Colonic mucosa (tissue), 4 donors: ENCODE results near the gene VAT1L. TPM values are rescaled to one million over a fixed set of nuclear protein-coding genes. Genes with fewer than 3 reads are reported as not detected.
"Not testable (repeated sequence)": the region's sequence is repeated elsewhere in the genome, so short reads cannot be mapped to it uniquely, and the experiment has no call there.

Experiments
- DNase-seq: peaks from one replicate; pipeline ENCODE4 v3.0.0-alpha.2; 2020
- H3K27ac ChIP-seq: fragments of 200-600 bp; one replicate; pipeline ENCODE4 v1.8.0; 2021
- H3K27me3 ChIP-seq: fragments of 200-600 bp; one replicate; pipeline ENCODE4 v1.8.0; 2021
- H3K36me3 ChIP-seq: fragments of 200-600 bp; one replicate; pipeline ENCODE4 v1.8.0; 2021
- H3K4me1 ChIP-seq: fragments of 200-600 bp; one replicate; pipeline ENCODE4 v1.8.0; 2021; ENCODE audit warnings: mild to moderate bottlenecking
- H3K4me3 ChIP-seq: fragments of 200-600 bp; one replicate; pipeline ENCODE4 v1.8.0; 2021
- H3K9ac ChIP-seq, 2 donors: one replicate each; pipeline ENCODE4 v1.7.0; 2013; ENCODE audit warnings: control low read depth in 2 of 2, low read depth in 2 of 2, low read length in 2 of 2
- H3K9me3 ChIP-seq: fragments of 200-600 bp; one replicate; pipeline ENCODE4 v1.8.0; 2021
- intact Hi-C: fragments of 100-400 bp; cut with DNase I; formaldehyde crosslinking; loops from one replicate; pipeline ENCODE4 v1.14.1; 2022
- total RNA-seq, 2 donors: library from RNA; stranded (reverse); fragmentation: NEBNext Ultra II Directional in 1 of 2; extraction: Animal tissue kit (Norgen Biotek cat#: 25700) in 1 of 2; gene quantifications; one replicate each; pipeline ENCODE4 v1.2.1, GENCODE V29; 2021
- TF ChIP-seq, protein P1 (sequence below): fragments of 200-600 bp; IDR thresholded peaks from one replicate; pipeline ENCODE4 v1.8.0; 2022; ENCODE audit warnings: antibody characterized with exemption, mild to moderate bottlenecking
- donor health status: healthy.
- donor health status: DM: no; HTN: no; CAD: no.
- donor health status: DM: no; HTN: no; CAD: no.

VAT1L gene
- total RNA-seq, 2 donors from 2014 or later, result 1.4 to 3.3 TPM

DNA sequence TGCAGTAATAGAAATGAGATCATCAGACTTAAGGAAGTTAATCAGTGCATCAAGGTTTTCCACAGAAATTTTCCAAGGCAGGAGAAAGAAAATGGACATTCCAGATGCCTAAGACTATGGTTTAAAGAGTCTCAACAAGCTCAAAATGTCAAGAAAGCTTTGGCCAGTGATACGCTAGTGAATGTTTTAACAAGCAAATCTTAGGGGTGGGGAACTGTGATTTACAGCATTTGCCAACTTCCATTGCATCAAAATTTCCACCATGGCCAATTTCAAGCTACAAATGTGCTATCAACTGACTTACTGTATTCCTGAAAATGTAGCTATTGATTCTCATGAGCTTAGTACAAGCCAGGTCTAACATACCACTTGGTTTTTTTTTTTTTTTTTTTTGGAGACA, 151.6 kb downstream of the VAT1L start:
- Histone ChIP-seq H3K4me1 (no peaks in the 10 kb centered on the region), H3K9ac (no peak overlapping the region), H3K9me3 (no peaks in the 10 kb centered on the region), H3K36me3 (no peaks in the 10 kb centered on the region), H3K4me3 (no peak overlapping the region), H3K27ac (no peak overlapping the region), H3K27me3 (no peaks in the 10 kb centered on the region)
- intact Hi-C loops, result no loop called here
- no peak for DNase-seq
- TF ChIP-seq, protein P1, sequence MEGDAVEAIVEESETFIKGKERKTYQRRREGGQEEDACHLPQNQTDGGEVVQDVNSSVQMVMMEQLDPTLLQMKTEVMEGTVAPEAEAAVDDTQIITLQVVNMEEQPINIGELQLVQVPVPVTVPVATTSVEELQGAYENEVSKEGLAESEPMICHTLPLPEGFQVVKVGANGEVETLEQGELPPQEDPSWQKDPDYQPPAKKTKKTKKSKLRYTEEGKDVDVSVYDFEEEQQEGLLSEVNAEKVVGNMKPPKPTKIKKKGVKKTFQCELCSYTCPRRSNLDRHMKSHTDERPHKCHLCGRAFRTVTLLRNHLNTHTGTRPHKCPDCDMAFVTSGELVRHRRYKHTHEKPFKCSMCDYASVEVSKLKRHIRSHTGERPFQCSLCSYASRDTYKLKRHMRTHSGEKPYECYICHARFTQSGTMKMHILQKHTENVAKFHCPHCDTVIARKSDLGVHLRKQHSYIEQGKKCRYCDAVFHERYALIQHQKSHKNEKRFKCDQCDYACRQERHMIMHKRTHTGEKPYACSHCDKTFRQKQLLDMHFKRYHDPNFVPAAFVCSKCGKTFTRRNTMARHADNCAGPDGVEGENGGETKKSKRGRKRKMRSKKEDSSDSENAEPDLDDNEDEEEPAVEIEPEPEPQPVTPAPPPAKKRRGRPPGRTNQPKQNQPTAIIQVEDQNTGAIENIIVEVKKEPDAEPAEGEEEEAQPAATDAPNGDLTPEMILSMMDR, result no peak

GRCh38 chr16:77943801-77944200, 155.4 kb downstream of the VAT1L start:
- H3K9me3 ChIP-seq, result no peaks in the 10 kb centered on the region
- TF ChIP-seq, protein P1, result no peak
- no peaks in the 10 kb centered on the region for H3K4me1 ChIP-seq
- intact Hi-C loops, result no loop called here
- H3K9ac ChIP-seq, result no peak overlapping the region
- no peaks in the 10 kb centered on the region for H3K27me3 ChIP-seq
- no peak for DNase-seq
- no peaks in the 10 kb centered on the region for H3K36me3 ChIP-seq
- H3K4me3 ChIP-seq, result no peak overlapping the region
- H3K27ac ChIP-seq, result no peak overlapping the region

- Histone ChIP-seq H3K4me3 (no peak overlapping the region), H3K27me3 (no peaks in the 10 kb centered on the region), H3K9ac (no peak overlapping the region), H3K4me1 (no peaks in the 10 kb centered on the region), H3K9me3 (no peaks in the 10 kb centered on the region), H3K36me3 (no peaks in the 10 kb centered on the region), H3K27ac (no peak overlapping the region)
- no peak for DNase-seq
- intact Hi-C loops, result no loop called here
- TF ChIP-seq, protein P1, result no peak
These were observed 156.3 kb downstream of the VAT1L start for GRCh38 chr16:77944631-77945030.

GRCh38 chr16:77945126-77945525, 156.8 kb downstream of the VAT1L start:
- H3K9me3 ChIP-seq, result no peaks in the 10 kb centered on the region
- DNase-seq, result no peak
- no peak overlapping the region for H3K9ac ChIP-seq
- H3K36me3 ChIP-seq, result no peaks in the 10 kb centered on the region
- no peaks in the 10 kb centered on the region for H3K4me1 ChIP-seq
- no peak overlapping the region for H3K4me3 ChIP-seq
- intact Hi-C loops, result no loop called here
- H3K27me3 ChIP-seq, result no peaks in the 10 kb centered on the region
- TF ChIP-seq, protein P1, result no peak
- no peak overlapping the region for H3K27ac ChIP-seq

DNA sequence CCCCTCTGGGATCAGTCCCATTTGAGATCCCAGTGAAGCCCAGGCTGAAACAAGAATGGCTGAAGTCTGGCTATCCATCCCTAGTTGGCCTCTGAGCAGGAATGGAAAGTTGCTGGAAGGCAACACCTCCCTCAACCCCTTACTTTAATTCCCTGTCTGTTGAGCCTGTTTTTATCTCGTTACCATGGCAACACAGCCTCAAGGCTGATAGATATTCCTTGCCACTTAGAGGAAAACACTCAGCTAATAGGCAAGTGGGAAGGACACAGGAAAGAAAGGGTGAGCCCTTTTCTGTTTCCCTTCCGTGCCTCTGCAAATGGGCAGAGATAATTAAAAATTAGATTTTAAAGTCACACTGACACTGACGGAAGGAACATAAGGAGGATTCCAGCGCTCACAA, 158.5 kb downstream of the VAT1L start:
- no peaks in the 10 kb centered on the region for H3K9me3 ChIP-seq
- H3K4me3 ChIP-seq, result no peak overlapping the region
- no peak overlapping the region for H3K9ac ChIP-seq
- TF ChIP-seq, protein P1, result no peak
- no peaks in the 10 kb centered on the region for H3K27me3 ChIP-seq
- intact Hi-C loops, result no loop called here
- no peak overlapping the region for H3K27ac ChIP-seq
- H3K4me1 ChIP-seq, result no peaks in the 10 kb centered on the region
- H3K36me3 ChIP-seq, result no peaks in the 10 kb centered on the region
- DNase-seq, result no peak

GRCh38 chr16:77947590-77947989, 159.2 kb downstream of the VAT1L start:
- intact Hi-C loops, result not testable (repeated sequence)

More at GRCh38 chr16:77947590-77947989, 159.2 kb downstream of the VAT1L start:
- not testable (repeated sequence) for H3K4me3 ChIP-seq, H3K9ac ChIP-seq, H3K36me3 ChIP-seq, H3K27me3 ChIP-seq, H3K27ac ChIP-seq, H3K9me3 ChIP-seq, DNase-seq, H3K4me1 ChIP-seq
